Measurements from ENCODE around the gene PPP2R2B. TPM values are rescaled to one million over a fixed set of nuclear protein-coding genes. Genes with fewer than 3 reads are reported as not detected.

PPP2R2B gene
- total RNA-seq, 1 experiment from 2014 or later: not detected

DNA sequence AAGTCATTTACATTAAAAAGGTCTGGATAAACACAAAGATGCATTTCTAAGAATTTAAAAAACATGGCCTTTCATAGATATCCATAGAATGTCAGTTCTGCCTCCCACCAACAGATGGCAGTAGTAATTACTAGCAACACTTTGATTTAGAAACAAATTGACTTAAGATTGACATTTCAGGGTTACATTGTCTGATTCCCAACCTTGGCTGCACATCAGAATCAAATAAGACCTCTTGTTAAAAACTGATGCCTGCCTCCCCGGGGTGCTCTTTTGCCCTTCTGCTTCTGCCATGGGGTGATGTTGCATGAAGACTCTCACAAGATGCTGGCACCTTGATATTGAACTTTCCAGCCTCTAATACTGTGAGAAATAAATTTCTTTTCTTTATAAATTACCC, 216.3 kb downstream of the PPP2R2B start:
- intact Hi-C loops (cut with micrococcal nuclease; ENCODE audit: unreplicated experiment): loop anchor here (1.0 to 10.0 kb wide), 2 partner anchors 304 to 913 kb away; no protein-coding TSS in a partner anchor

DNA sequence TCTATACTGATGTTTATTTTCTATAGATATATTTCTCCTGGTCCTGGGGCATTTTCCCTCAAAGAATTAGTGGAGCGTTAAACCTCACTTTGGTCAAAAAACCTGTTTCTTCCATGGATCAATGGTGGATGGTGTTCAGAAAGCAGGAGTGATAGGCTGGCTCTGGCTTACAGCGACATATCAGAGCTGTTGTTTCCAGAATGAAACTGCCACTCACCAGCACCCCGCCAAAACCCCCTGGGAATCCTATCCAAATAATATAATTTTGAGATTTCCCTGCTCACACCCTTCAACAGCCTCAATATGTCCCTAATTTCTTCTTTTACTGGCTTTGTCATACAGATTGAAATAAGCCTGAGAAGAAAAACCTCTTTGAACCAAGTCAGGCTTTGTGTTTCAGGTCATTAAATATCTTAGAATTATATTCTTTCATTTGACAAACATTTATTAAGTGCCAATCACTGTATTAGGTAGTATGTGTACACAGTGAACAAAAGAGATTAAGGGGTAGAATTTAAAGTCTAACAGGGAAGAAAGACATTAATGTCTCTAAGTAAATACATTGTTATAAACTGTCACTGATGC, 218.1 kb downstream of the PPP2R2B start:
- intact Hi-C loops (cut with micrococcal nuclease; ENCODE audit: unreplicated experiment): loop anchor here (10.0 kb wide), 1 partner anchor 914 kb away; no protein-coding TSS in a partner anchor
- H3K4me3 ChIP-seq (ENCODE audit: low read depth, low read length, poor library complexity, severe bottlenecking): no peak overlapping the region
- CTCF ChIA-PET: no interaction called here
- BruUV-seq (replicated peaks): no TSS peak
- no peaks in the 10 kb centered on the region for H3K36me3 ChIP-seq (ENCODE audit: insufficient read depth, low read length, poor library complexity, severe bottlenecking)
- H3K9me3 ChIP-seq (ENCODE audit: low read depth, low read length, poor library complexity, severe bottlenecking): no peaks in the 10 kb centered on the region
- POLR2A ChIA-PET (ENCODE audit: low non-redundant PET): no interaction called here
- peaks cover 23% of the 10 kb centered on the region for H3K27me3 ChIP-seq (replicated peaks; ENCODE audit: insufficient read depth, low read depth, low read length, poor library complexity)
- no peak overlapping the region for H3K27ac ChIP-seq (ENCODE audit: low read depth, low read length, poor library complexity, severe bottlenecking)
- no peaks in the 10 kb centered on the region for H3K4me1 ChIP-seq (ENCODE audit: insufficient read depth, low read length, poor library complexity, severe bottlenecking)
- TF ChIP-seq EZH2 (IDR thresholded peaks at IDR 0.05; ENCODE audit: borderline replicate concordance, low read depth, low read length, poor library complexity, severe bottlenecking): no peak
- TF ChIP-seq, protein P1, sequence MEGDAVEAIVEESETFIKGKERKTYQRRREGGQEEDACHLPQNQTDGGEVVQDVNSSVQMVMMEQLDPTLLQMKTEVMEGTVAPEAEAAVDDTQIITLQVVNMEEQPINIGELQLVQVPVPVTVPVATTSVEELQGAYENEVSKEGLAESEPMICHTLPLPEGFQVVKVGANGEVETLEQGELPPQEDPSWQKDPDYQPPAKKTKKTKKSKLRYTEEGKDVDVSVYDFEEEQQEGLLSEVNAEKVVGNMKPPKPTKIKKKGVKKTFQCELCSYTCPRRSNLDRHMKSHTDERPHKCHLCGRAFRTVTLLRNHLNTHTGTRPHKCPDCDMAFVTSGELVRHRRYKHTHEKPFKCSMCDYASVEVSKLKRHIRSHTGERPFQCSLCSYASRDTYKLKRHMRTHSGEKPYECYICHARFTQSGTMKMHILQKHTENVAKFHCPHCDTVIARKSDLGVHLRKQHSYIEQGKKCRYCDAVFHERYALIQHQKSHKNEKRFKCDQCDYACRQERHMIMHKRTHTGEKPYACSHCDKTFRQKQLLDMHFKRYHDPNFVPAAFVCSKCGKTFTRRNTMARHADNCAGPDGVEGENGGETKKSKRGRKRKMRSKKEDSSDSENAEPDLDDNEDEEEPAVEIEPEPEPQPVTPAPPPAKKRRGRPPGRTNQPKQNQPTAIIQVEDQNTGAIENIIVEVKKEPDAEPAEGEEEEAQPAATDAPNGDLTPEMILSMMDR (conservative IDR thresholded peaks at IDR 0.05; ENCODE audit: low read depth, low read length): no peak
- DNase-seq (ENCODE audit: low spot score): no peak

More for the DNA sequence above, 216.3 kb downstream of the PPP2R2B start:
- DNase-seq (ENCODE audit: low spot score): peak; percentile 43
- Histone ChIP-seq H3K36me3 (ENCODE audit: insufficient read depth, low read length, poor library complexity, severe bottlenecking) (no peaks in the 10 kb centered on the region), H3K27ac (ENCODE audit: low read depth, low read length, poor library complexity, severe bottlenecking) (no peak overlapping the region), H3K4me3 (ENCODE audit: low read depth, low read length, poor library complexity, severe bottlenecking) (no peak overlapping the region), H3K27me3 (replicated peaks; ENCODE audit: insufficient read depth, low read depth, low read length, poor library complexity) (peaks cover 33% of the 10 kb centered on the region), H3K4me1 (ENCODE audit: insufficient read depth, low read length, poor library complexity, severe bottlenecking) (no peaks in the 10 kb centered on the region), H3K9me3 (ENCODE audit: low read depth, low read length, poor library complexity, severe bottlenecking) (no peaks in the 10 kb centered on the region)
- BruUV-seq (replicated peaks): no TSS peak
- TF ChIP-seq EZH2 (IDR thresholded peaks at IDR 0.05; ENCODE audit: borderline replicate concordance, low read depth, low read length, poor library complexity, severe bottlenecking): no peak
- TF ChIP-seq, protein P1 (conservative IDR thresholded peaks at IDR 0.05; ENCODE audit: low read depth, low read length): peak; percentile 69
- CTCF ChIA-PET: interaction anchor here (1.5 kb wide), 1 partner anchor 304 kb away, joined by 4 read pairs; no protein-coding TSS in a partner anchor
- POLR2A ChIA-PET (ENCODE audit: low non-redundant PET): no interaction called here

DNA sequence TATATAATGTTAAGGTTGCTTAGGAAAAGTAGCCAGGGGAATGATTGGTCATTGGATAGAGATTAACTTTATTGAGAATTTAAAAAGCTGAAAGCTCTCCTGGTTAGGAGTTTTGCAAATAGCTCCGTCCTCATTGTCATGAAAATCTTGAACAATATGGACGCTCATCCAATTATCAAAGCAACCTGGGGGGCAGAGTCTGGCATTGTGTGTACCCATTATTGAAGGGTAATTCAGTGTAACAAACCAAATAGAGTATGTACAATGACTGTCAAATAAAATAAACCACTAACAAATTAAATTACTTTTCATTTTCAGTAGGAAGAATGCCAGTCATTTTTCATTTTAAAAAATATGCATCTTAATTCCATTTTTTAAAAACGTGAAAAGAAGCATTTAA, 218.6 kb downstream of the PPP2R2B start:
- TF ChIP-seq EZH2 (IDR thresholded peaks at IDR 0.05; ENCODE audit: borderline replicate concordance, low read depth, low read length, poor library complexity, severe bottlenecking): no peak
- TF ChIP-seq, protein P1 (conservative IDR thresholded peaks at IDR 0.05; ENCODE audit: low read depth, low read length): no peak
- CTCF ChIA-PET: no interaction called here
- Histone ChIP-seq H3K27me3 (replicated peaks; ENCODE audit: insufficient read depth, low read depth, low read length, poor library complexity) (peaks cover 19% of the 10 kb centered on the region), H3K4me3 (ENCODE audit: low read depth, low read length, poor library complexity, severe bottlenecking) (no peak overlapping the region), H3K9me3 (ENCODE audit: low read depth, low read length, poor library complexity, severe bottlenecking) (no peaks in the 10 kb centered on the region), H3K27ac (ENCODE audit: low read depth, low read length, poor library complexity, severe bottlenecking) (no peak overlapping the region), H3K36me3 (ENCODE audit: insufficient read depth, low read length, poor library complexity, severe bottlenecking) (no peaks in the 10 kb centered on the region), H3K4me1 (ENCODE audit: insufficient read depth, low read length, poor library complexity, severe bottlenecking) (no peaks in the 10 kb centered on the region)
- BruUV-seq (replicated peaks): no TSS peak
- POLR2A ChIA-PET (ENCODE audit: low non-redundant PET): no interaction called here
- intact Hi-C loops (cut with micrococcal nuclease; ENCODE audit: unreplicated experiment): loop anchor here (10.0 kb wide), 1 partner anchor 915 kb away; no protein-coding TSS in a partner anchor
- no peak for DNase-seq (ENCODE audit: low spot score)
